Measurements from ENCODE around the gene TMEM239. TPM values are rescaled to one million over a fixed set of nuclear protein-coding genes. Genes with fewer than 3 reads are reported as not detected.

The TMEM239 gene
- total RNA-seq, 2 donors from 2014 or later = not detected

DNA sequence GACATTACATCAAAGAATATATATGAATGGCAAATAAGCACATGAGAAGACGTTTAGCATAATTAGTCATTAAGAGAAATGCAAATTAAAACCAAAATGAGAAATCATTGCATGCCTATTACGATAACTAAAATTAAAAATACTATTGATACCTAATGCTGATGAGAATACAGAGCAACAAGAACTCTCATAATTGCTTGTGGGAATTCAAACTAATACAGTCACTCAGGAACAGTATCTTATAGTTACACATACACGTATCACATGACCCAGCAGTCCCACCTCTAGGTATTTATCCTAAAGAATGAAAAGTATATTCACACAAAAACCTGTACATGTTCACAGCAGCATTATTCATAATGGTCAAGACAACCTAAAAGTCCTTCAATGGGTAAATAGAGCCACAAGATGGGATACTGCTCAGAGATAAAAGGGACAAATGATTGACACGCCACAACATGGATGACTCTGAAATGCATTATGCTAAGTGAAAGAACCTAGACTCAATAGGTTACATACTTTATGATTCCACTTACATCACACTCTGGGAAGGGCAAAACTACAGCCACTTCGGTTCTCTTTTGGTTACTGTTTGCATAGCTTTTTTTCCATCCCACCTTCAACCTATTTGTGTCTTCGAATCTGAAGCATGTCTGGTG, 32.1 kb upstream of the TMEM239 start:
- ATAC-seq (no peak), DNase-seq (no peak)
- WGBS, 2 donors = 60 to 69% methylated on average over 6 of the region's 6 CpGs
- TF ChIP-seq, protein P1, sequence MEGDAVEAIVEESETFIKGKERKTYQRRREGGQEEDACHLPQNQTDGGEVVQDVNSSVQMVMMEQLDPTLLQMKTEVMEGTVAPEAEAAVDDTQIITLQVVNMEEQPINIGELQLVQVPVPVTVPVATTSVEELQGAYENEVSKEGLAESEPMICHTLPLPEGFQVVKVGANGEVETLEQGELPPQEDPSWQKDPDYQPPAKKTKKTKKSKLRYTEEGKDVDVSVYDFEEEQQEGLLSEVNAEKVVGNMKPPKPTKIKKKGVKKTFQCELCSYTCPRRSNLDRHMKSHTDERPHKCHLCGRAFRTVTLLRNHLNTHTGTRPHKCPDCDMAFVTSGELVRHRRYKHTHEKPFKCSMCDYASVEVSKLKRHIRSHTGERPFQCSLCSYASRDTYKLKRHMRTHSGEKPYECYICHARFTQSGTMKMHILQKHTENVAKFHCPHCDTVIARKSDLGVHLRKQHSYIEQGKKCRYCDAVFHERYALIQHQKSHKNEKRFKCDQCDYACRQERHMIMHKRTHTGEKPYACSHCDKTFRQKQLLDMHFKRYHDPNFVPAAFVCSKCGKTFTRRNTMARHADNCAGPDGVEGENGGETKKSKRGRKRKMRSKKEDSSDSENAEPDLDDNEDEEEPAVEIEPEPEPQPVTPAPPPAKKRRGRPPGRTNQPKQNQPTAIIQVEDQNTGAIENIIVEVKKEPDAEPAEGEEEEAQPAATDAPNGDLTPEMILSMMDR (IDR thresholded peaks at IDR 0.05) = no peak
- TF ChIP-seq POLR2A (IDR thresholded peaks at IDR 0.05) = no peak
- Histone ChIP-seq H3K4me1 (no peaks in the 10 kb centered on the region), H3K27ac (no peak overlapping the region), H3K9me3 (no peaks in the 10 kb centered on the region), H3K36me3 (replicated peaks in 1 of 2; ENCODE audit: insufficient read depth in 1 of 2, low read depth in 2 of 2) (no peaks in the 10 kb centered on the region), H3K4me3 (no peak overlapping the region), H3K27me3 (no peaks in the 10 kb centered on the region)
- intact Hi-C loops (cut with DNase I) = no loop called here

DNA sequence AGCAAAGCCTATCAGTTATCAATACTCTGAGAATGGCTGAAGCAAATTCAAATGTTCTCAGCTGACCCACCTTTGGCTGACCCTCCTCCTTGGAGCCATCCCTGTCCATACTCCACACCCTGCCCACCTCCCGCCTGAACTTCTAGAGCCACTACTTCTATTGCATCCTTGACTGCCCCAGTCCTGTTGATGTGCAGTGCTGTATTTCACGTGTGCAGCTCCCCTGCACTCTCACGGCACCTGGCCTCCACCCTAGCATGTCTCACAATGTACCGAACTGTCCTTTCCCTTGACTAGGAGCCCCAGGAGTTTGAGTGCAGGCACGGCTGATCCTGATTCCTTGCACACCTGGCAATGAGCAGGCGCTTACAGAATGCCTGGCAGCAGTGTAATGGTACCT, 22.7 kb upstream of the TMEM239 start:
- H3K36me3 ChIP-seq (replicated peaks in 1 of 2; ENCODE audit: insufficient read depth in 1 of 2, low read depth in 2 of 2) = no peaks in the 10 kb centered on the region
- intact Hi-C loops (cut with DNase I) = no loop called here
- DNase-seq (no peak), ATAC-seq (no peak)
- WGBS, 2 donors = 78 to 83% methylated on average over 6 of the region's 6 CpGs
- H3K27ac ChIP-seq = no peak overlapping the region
- no peaks in the 10 kb centered on the region for H3K27me3 ChIP-seq
- no peak for TF ChIP-seq POLR2A (IDR thresholded peaks at IDR 0.05)
- TF ChIP-seq, protein P1 (IDR thresholded peaks at IDR 0.05) = no peak
- H3K4me1 ChIP-seq = no peaks in the 10 kb centered on the region
- no peak overlapping the region for H3K4me3 ChIP-seq
- H3K9me3 ChIP-seq = no peaks in the 10 kb centered on the region

DNA sequence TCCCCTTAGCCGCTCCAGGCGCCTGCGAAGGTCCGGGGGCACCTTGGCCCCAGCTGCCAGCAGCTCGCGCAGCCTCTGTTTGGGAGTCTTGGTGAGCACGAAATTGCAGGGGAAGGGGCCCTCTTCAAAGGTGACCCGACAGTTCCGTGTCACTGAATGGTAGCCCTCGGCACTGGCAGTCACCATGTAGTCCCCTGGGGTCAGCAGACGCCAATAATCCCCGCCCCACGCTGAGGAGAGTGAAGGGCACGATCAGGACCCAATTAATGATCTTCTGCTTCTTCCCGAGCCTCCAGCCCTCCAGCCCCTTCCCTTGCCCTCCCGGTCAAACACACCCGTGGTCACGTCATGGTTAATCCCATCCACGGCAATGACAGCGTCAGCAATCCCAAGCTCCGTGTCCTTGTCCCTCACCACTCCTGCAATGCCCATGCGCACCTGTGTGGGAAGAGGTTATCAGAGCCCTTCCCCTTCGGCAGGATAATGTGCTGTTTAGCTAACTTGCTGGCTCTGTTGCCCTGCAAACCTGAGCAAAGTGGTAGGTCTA, 21.9 kb upstream of the TMEM239 start:
- TF ChIP-seq, protein P1 (IDR thresholded peaks at IDR 0.05) = no peak
- no peak for TF ChIP-seq POLR2A (IDR thresholded peaks at IDR 0.05)
- intact Hi-C loops (cut with DNase I) = no loop called here
- Histone ChIP-seq H3K27me3 (no peaks in the 10 kb centered on the region), H3K36me3 (replicated peaks in 1 of 2; ENCODE audit: insufficient read depth in 1 of 2, low read depth in 2 of 2) (no peaks in the 10 kb centered on the region), H3K4me1 (no peaks in the 10 kb centered on the region), H3K9me3 (no peaks in the 10 kb centered on the region), H3K27ac (no peak overlapping the region), H3K4me3 (no peak overlapping the region)
- DNase-seq (no peak), ATAC-seq (no peak)
- WGBS, 2 donors = 57 to 65% methylated on average over 12 to 23 of the region's 23 CpGs

DNA sequence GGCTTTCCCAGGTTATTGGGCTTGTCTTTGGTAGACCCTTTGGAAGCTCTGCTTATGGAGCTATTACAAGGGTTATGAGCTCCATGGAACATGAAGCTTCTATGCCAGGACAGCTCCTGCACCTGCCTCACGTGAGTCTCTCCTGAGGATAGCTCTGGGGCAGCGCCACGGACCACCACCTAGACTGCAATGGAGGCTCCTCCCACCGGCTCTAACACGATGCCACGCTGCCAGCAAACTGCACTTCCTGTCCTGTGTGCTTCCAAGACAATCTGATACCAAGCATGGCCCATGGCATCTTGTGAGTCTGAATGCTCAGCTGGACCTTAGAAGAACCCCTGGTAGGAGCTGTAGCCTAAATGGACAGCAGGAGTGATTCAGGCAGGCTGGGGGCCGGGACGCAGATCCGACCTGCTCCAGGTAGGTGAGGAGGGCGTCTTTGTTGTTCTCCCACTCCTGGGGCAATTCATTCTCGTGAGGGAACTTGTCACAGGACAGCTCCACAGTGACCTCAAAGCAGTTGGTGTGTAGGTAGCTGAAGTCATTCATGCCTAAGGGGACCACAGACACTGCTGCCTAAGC, 21.2 kb upstream of the TMEM239 start:
- H3K27ac ChIP-seq = no peak overlapping the region
- 50 to 73% methylated on average over 3 to 11 of the region's 11 CpGs for WGBS, 2 donors
- intact Hi-C loops (cut with DNase I) = no loop called here
- H3K4me1 ChIP-seq = peaks cover 6% of the 10 kb centered on the region
- no peak overlapping the region for H3K4me3 ChIP-seq
- ATAC-seq (no peak), DNase-seq (no peak)
- TF ChIP-seq, protein P1 (IDR thresholded peaks at IDR 0.05) = no peak
- no peak for TF ChIP-seq POLR2A (IDR thresholded peaks at IDR 0.05)
- no peaks in the 10 kb centered on the region for H3K36me3 ChIP-seq (replicated peaks in 1 of 2; ENCODE audit: insufficient read depth in 1 of 2, low read depth in 2 of 2)
- H3K9me3 ChIP-seq = no peaks in the 10 kb centered on the region
- H3K27me3 ChIP-seq = no peaks in the 10 kb centered on the region
